Measurements from ENCODE around the gene PXMP4. TPM values are rescaled to one million over a fixed set of nuclear protein-coding genes. Genes with fewer than 3 reads are reported as not detected.

PXMP4 gene
- total RNA-seq, 1 donor from 2014 or later = 2.1 TPM

DNA sequence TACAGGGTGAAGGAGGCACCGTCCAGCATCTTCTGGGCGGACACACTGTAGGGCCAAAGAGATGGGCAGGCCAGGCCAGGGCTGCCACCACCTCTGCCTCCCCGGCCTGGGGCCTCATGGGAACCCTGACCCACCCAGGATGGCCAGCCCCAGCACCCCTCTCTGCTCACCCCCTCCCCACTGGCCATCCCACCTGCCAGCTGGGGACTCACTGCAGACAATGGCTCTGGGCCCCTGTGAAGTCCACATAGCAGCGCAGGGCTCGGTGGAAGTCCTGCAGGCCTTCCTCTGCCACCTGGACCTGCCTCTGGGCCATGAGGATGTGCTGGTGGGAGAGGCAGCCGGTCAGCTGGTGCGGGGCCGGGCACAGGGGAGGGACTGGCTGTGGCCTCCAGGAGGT is 61.6 kb downstream of the PXMP4 start:
- no peak for TF ChIP-seq CTCF (conservative IDR thresholded peaks at IDR 0.05; ENCODE audit: low read depth, low read length)
- no peak overlapping the region for H3K4me3 ChIP-seq (ENCODE audit: low read depth, low read length)
- DNase-seq (ENCODE audit: low read depth) = no peak

DNA sequence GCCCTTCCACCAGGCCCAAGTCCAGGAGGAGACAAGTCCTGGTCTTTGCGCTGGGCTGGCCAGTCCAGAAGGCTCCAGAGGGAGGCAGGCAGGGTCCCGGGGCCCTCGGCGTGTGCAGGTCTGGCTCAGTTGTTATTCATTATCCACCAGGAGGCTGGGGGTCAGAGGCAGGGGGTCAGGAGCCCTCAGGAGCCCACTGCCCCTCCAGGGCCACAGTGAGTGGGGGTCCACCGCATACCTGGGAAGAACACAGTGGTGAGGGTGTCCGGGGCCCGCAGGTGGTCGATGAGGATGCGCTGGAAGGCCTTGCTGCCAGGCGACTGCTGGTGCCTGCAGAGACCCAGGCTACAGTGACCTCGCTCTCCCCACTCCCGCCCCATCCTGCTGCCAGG is 62.4 kb downstream of the PXMP4 start:
- TF ChIP-seq CTCF (conservative IDR thresholded peaks at IDR 0.05; ENCODE audit: low read depth, low read length) = no peak

GRCh38 chr20:33656783-33657703 is 63.1 kb downstream of the PXMP4 start:
- no peak for DNase-seq (ENCODE audit: low read depth)
- no peak for TF ChIP-seq CTCF (conservative IDR thresholded peaks at IDR 0.05; ENCODE audit: low read depth, low read length)
- H3K4me3 ChIP-seq (ENCODE audit: low read depth, low read length) = no peak overlapping the region

More for the DNA sequence above, 62.4 kb downstream of the PXMP4 start:
- no peak overlapping the region for H3K4me3 ChIP-seq (ENCODE audit: low read depth, low read length)
- no peak for DNase-seq (ENCODE audit: low read depth)

DNA sequence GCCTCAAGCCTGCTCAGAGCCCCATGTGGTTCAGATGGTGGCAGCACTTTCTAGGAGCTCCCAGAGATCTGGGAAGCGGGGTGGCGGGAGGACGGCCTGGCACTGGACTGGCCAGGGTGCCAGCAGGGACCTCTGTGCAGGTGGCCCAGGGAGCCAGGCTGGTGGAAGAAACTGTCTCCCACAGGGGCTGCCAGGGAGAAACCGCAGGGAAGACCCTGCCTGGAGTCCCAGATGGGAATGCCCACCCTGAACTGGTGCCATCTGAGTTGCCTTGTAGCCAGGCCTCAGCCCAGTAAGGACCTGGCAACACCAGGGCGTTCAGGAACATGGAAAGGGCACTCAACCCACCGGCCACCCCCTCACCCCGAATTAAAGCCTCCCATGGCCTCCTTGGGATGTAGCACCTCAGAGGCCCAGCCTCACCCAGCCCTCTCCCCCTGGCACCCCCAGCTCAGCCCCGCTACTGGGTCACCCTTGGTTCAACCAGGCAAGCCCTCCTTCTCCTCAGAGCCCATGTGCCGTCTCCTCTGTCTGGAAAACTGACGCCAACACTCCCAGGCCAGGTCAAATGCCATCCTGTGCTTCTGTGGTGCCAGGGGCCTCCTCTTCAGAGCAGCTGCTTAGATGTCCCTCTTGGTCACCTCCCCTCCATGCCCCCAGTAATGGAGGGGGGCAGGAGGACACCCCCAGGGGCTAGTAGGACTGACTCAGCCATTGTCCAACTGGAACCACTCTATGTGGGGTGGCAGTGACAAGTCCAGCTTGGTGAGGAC is 63.9 kb downstream of the PXMP4 start:
- no peak overlapping the region for H3K4me3 ChIP-seq (ENCODE audit: low read depth, low read length)
- DNase-seq (ENCODE audit: low read depth) = no peak
- no peak for TF ChIP-seq CTCF (conservative IDR thresholded peaks at IDR 0.05; ENCODE audit: low read depth, low read length)

DNA sequence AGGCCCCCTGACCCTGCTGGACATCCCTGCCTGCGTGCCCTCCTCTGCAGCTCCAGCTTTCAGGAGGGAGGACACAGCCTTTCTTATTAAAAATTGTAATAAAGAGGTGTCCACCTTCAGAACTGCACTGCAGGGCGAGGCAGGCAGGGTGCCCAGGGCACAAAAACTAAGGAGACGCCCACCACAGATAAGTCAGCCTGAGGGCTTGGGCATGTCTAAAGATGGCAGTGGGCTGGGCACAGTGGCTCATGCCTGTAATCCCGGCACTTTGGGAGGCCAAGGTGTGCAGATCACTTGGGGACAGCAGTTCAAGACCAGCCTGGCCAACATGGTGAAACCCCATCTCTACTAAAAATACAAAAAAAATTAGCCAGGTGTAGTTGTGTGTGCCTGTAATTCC is 64.9 kb downstream of the PXMP4 start:
- DNase-seq (ENCODE audit: low read depth) = no peak
- TF ChIP-seq CTCF (conservative IDR thresholded peaks at IDR 0.05; ENCODE audit: low read depth, low read length) = no peak
- H3K4me3 ChIP-seq (ENCODE audit: low read depth, low read length) = no peak overlapping the region

DNA sequence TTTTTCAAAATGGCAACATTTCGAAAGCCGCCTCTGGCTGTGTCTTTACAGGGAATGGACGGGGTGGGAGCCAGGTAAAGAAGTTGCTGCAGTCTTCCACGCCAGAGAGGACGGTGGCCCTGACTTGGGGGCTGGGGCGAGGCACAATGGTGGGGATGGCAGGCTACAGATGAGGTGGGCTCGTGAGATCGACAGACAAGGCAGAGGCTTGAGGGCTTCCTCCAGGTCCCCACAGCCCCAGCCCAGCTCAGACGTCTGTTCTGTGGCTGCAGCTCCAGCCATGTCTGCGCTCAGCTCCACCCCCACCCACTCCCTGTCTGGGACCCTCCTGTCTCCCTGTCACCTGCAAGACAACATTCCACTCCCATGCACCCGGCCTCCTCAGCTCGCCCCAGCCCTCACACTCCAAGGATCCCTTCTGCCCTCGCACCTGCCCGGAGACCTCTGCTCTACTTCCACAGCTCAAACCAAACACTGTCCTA is 65.4 kb downstream of the PXMP4 start:
- TF ChIP-seq CTCF (conservative IDR thresholded peaks at IDR 0.05; ENCODE audit: low read depth, low read length) = no peak

More for the DNA sequence above, 65.4 kb downstream of the PXMP4 start:
- no peak for DNase-seq (ENCODE audit: low read depth)
- H3K4me3 ChIP-seq (ENCODE audit: low read depth, low read length) = no peak overlapping the region
